Measurements from ENCODE around the gene HYDIN. TPM values are rescaled to one million over a fixed set of nuclear protein-coding genes. Genes with fewer than 3 reads are reported as not detected.
A peak's percentile ranks its signal among the peaks of the same experiment; 100 is the strongest.

The HYDIN gene
- total RNA-seq, 2 donors from 2014 or later = 0.40 TPM; not detected in 1

DNA sequence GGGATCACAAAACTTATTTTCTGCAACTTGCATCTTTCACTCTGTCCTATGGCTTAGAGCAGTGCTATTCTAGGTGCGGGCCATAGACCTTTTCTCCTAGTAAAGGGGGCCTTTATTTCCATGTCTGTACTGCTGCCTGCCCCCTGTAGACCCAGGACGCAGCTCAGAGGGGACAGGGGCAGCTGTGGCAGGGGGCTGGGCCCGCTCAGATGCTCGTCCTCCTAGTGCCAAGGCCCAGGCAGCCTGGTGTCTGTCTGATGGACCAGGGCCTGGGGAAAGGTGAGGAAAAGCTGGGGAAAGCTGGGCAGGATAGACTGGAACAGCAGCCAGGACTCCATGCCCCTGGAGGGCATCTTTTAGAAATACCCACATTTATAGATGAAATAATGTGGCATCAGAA is 455.1 kb downstream of the HYDIN start:
- H3K36me3 Mint-ChIP-seq (ENCODE audit: low read depth) = peaks cover 93% of the 10 kb centered on the region
- no peaks in the 10 kb centered on the region for H3K27me3 Mint-ChIP-seq
- peaks cover 6% of the 10 kb centered on the region for H3K4me1 Mint-ChIP-seq
- H3K4me3 Mint-ChIP-seq = no peak overlapping the region
- no peak overlapping the region for H3K27ac Mint-ChIP-seq
- no peaks in the 10 kb centered on the region for H3K9me3 Mint-ChIP-seq
- ATAC-seq (replicated peaks) = no peak

GRCh38 chr16:70774261-70774660 is 456.3 kb downstream of the HYDIN start:
- H3K27ac Mint-ChIP-seq = no peak overlapping the region
- no peak for ATAC-seq (replicated peaks)
- H3K9me3 Mint-ChIP-seq = no peaks in the 10 kb centered on the region
- peaks cover 6% of the 10 kb centered on the region for H3K4me1 Mint-ChIP-seq
- no peaks in the 10 kb centered on the region for H3K27me3 Mint-ChIP-seq
- H3K4me3 Mint-ChIP-seq = no peak overlapping the region
- peaks cover 91% of the 10 kb centered on the region for H3K36me3 Mint-ChIP-seq (ENCODE audit: low read depth)

DNA sequence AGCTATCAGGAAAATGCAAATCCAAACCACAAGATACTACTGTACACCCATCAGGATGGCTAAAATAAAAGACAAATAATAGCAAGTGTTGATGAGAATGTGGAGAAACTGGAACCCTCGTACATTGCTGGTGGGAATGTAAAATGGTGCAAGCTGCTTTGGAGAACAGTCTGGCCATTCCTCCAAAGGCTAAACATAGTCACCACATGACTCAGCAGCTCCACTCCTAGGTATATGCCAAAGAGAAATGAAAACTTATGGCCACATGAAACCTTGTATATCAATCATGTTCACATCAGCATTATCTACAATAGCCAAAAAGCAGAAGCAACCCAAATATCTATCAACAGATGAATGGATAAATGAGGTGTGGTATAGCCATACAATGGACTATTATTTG is 458.0 kb downstream of the HYDIN start:
- ATAC-seq (replicated peaks) = no peak
- no peak overlapping the region for H3K4me3 Mint-ChIP-seq
- peaks cover 76% of the 10 kb centered on the region for H3K36me3 Mint-ChIP-seq (ENCODE audit: low read depth)
- H3K27me3 Mint-ChIP-seq = no peaks in the 10 kb centered on the region
- peaks cover 3% of the 10 kb centered on the region for H3K4me1 Mint-ChIP-seq
- no peak overlapping the region for H3K27ac Mint-ChIP-seq
- no peaks in the 10 kb centered on the region for H3K9me3 Mint-ChIP-seq

DNA sequence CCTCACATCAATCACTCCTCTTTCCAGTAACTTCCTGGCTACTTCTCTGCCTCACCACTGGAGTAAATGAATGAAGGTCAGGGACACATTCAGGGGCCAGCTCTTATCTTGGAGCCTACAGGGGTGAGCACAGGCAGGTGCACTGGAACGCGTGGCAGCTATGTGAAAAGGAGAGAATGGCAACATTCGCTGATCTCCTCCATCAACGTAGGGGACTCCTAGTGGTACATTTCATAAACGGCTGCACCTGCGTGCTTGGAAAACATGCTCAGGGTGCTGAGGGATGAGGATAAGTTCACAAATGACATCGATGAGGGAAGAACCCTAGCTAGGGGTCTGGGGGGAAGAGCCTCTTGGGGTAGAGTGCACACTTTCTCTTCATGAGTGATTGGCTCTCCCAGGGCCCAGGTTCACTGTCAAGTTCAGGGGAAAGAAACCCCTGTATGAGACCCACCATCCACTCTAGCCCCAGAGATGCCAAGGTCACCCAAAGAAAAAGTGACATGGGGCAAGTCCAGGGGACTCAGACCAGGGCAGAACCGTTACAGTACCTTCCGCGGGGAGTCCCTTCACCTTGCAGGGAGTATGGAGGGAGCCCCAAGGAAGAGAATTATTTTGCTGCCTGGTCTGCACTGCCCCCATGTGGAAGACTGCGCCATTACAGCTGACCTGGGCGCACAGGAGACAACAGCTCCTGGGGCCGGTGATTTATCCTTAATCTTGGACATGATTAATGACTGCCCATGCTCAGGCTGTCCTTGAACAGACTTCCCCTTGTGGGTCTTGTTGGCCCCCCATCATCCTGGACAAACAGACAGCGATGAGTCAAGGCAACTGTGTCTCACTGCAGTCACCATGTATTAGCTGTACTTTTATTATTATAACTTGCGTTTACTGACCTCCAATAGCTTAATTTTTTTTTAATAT is 459.6 kb downstream of the HYDIN start:
- peak; percentile 67 for ATAC-seq (replicated peaks)
- H3K27me3 Mint-ChIP-seq = no peaks in the 10 kb centered on the region
- peaks cover 60% of the 10 kb centered on the region for H3K36me3 Mint-ChIP-seq (ENCODE audit: low read depth)
- H3K4me3 Mint-ChIP-seq = no peak overlapping the region
- H3K4me1 Mint-ChIP-seq = no peaks in the 10 kb centered on the region
- peak overlapping the region; percentile 37 for H3K27ac Mint-ChIP-seq
- H3K9me3 Mint-ChIP-seq = no peaks in the 10 kb centered on the region

DNA sequence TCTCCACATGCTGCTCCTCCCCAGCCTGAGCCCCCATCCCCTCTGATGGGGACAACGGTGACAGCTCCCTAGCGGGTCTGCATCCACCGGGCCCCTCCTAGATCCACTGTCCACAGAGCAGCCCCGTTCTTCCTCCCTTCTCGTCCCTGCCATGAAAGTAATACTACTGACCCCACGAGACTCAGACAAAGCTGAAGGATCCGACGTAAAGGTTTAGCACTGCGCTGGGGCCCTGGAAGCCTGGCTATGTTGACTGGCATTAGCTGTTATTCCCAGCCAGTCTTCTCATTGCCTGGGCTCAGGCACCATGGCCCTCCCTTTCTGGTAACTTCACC is 460.3 kb downstream of the HYDIN start:
- H3K27me3 Mint-ChIP-seq = no peaks in the 10 kb centered on the region
- H3K9me3 Mint-ChIP-seq = no peaks in the 10 kb centered on the region
- H3K4me1 Mint-ChIP-seq = no peaks in the 10 kb centered on the region
- ATAC-seq (replicated peaks) = no peak
- peaks cover 54% of the 10 kb centered on the region for H3K36me3 Mint-ChIP-seq (ENCODE audit: low read depth)
- H3K4me3 Mint-ChIP-seq = no peak overlapping the region
- H3K27ac Mint-ChIP-seq = peak overlapping the region; percentile 37

GRCh38 chr16:70769761-70770160 is 460.8 kb downstream of the HYDIN start:
- ATAC-seq (replicated peaks) = no peak

DNA sequence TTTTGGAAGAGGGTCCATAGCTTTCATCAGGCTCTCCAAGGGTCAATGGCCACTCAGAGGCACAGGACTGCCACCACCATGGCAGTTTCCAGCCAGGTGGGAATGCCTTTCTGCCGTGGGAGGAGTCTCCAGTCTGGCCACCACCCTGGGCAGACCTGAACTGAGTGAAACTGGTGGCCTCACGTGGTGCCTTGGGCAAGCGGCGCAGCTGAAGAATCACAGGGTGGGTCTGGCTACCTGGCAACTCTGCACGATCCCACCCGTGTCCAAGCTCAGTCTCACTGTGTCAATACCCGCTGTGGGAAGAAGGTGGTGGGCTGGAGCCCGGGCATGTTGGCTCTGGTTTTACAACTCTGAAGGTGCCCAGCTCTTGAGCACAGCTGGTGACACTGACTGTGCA is 461.4 kb downstream of the HYDIN start:
- Mint-ChIP-seq H3K4me3 (no peak overlapping the region), H3K36me3 (ENCODE audit: low read depth) (peaks cover 43% of the 10 kb centered on the region), H3K27me3 (no peaks in the 10 kb centered on the region), H3K4me1 (no peaks in the 10 kb centered on the region), H3K27ac (no peak overlapping the region), H3K9me3 (no peaks in the 10 kb centered on the region)
- ATAC-seq (replicated peaks) = no peak

More at GRCh38 chr16:70769761-70770160, 460.8 kb downstream of the HYDIN start:
- no peak overlapping the region for H3K4me3 Mint-ChIP-seq
- H3K27ac Mint-ChIP-seq = no peak overlapping the region
- no peaks in the 10 kb centered on the region for H3K27me3 Mint-ChIP-seq
- H3K36me3 Mint-ChIP-seq (ENCODE audit: low read depth) = peaks cover 49% of the 10 kb centered on the region
- no peaks in the 10 kb centered on the region for H3K4me1 Mint-ChIP-seq
- H3K9me3 Mint-ChIP-seq = no peaks in the 10 kb centered on the region

GRCh38 chr16:70768203-70768580 is 462.3 kb downstream of the HYDIN start:
- Mint-ChIP-seq H3K27me3 (no peaks in the 10 kb centered on the region), H3K4me1 (no peaks in the 10 kb centered on the region), H3K9me3 (no peaks in the 10 kb centered on the region), H3K36me3 (ENCODE audit: low read depth) (peaks cover 34% of the 10 kb centered on the region), H3K4me3 (no peak overlapping the region), H3K27ac (peak overlapping the region; percentile 41)
- no peak for ATAC-seq (replicated peaks)

- H3K27ac Mint-ChIP-seq = peak overlapping the region; percentile 41
- no peaks in the 10 kb centered on the region for H3K9me3 Mint-ChIP-seq
- ATAC-seq (replicated peaks) = no peak
- no peaks in the 10 kb centered on the region for H3K27me3 Mint-ChIP-seq
- H3K4me3 Mint-ChIP-seq = no peak overlapping the region
- peaks cover 32% of the 10 kb centered on the region for H3K36me3 Mint-ChIP-seq (ENCODE audit: low read depth)
- H3K4me1 Mint-ChIP-seq = no peaks in the 10 kb centered on the region
Observed at GRCh38 chr16:70767377-70768202, 462.9 kb downstream of the HYDIN start.

DNA sequence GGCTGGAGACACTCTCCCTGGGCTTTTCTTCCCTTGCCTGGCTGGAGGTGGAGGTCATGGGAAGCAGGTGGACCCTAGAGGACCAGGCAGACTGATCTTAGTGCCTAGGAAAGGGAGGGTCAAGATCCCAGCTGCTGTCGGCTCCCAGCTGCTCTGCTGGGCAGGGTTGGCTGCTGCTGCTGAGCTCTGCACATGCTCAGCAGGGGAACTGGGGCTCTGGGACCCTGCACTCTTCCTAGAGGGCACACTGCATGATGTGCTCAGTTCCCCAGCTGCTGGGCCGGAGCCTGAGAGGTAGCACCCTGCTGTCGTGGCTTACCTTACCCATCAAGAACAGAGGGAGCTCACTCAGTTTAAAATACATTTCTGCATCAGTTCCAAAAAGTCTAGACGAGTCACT is 463.9 kb downstream of the HYDIN start:
- no peak overlapping the region for H3K27ac Mint-ChIP-seq
- no peak for ATAC-seq (replicated peaks)
- H3K36me3 Mint-ChIP-seq (ENCODE audit: low read depth) = peaks cover 33% of the 10 kb centered on the region
- no peaks in the 10 kb centered on the region for H3K9me3 Mint-ChIP-seq
- H3K4me1 Mint-ChIP-seq = no peaks in the 10 kb centered on the region
- no peak overlapping the region for H3K4me3 Mint-ChIP-seq
- H3K27me3 Mint-ChIP-seq = no peaks in the 10 kb centered on the region

DNA sequence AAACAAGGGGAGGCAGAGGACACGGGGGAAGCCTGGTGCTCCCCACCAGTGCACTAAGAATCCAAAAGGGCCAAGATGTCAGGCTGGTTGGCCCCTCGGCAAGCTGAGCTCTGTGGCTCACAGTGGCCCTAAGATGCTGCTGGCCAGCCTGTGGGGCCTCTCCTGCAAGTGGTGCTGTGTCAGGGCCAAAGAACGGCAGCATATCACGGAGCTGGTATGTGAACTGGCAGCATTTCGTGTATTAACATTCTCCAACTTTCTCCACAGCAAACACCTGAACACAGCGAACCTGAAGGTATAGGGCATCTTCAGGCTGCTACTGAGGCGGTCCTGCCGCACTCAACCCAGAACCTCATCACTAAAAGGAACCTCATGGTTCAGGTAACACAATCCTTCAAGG is 464.3 kb downstream of the HYDIN start:
- H3K27me3 Mint-ChIP-seq = no peaks in the 10 kb centered on the region
- no peak for ATAC-seq (replicated peaks)
- no peaks in the 10 kb centered on the region for H3K9me3 Mint-ChIP-seq
- no peak overlapping the region for H3K27ac Mint-ChIP-seq
- no peaks in the 10 kb centered on the region for H3K4me1 Mint-ChIP-seq
- peaks cover 31% of the 10 kb centered on the region for H3K36me3 Mint-ChIP-seq (ENCODE audit: low read depth)
- no peak overlapping the region for H3K4me3 Mint-ChIP-seq

GRCh38 chr16:70765491-70765890 is 465.0 kb downstream of the HYDIN start:
- Mint-ChIP-seq H3K9me3 (no peaks in the 10 kb centered on the region), H3K4me3 (no peak overlapping the region), H3K4me1 (no peaks in the 10 kb centered on the region), H3K27ac (no peak overlapping the region), H3K27me3 (no peaks in the 10 kb centered on the region), H3K36me3 (ENCODE audit: low read depth) (peaks cover 30% of the 10 kb centered on the region)
- ATAC-seq (replicated peaks) = no peak

DNA sequence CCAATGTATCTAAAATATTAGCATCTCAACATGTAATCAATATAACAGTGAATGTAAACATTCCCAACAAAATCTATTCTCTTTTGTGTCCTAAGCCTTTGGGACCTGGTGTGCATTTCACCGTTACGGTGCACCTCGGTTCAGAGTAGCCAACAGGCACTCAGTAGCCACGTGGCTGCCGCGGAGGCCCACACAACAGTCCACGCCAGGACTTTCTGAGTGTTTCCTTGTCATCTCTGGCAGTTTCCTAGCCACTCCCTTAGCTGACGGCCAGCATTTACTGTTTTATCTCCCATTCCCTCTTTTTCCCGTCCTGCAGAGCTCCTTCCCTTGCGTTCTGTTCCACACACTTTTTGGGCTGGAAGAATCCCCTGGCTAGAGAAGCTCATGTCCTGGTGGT is 465.9 kb downstream of the HYDIN start:
- ATAC-seq (replicated peaks) = no peak
- Mint-ChIP-seq H3K27me3 (no peaks in the 10 kb centered on the region), H3K36me3 (ENCODE audit: low read depth) (peaks cover 29% of the 10 kb centered on the region), H3K4me3 (no peak overlapping the region), H3K9me3 (no peaks in the 10 kb centered on the region), H3K4me1 (no peaks in the 10 kb centered on the region), H3K27ac (no peak overlapping the region)

GRCh38 chr16:70760221-70760620 is 470.3 kb downstream of the HYDIN start:
- no peaks in the 10 kb centered on the region for H3K27me3 Mint-ChIP-seq
- ATAC-seq (replicated peaks) = no peak
- H3K27ac Mint-ChIP-seq = peak overlapping the region; percentile 48
- H3K4me3 Mint-ChIP-seq = no peak overlapping the region
- no peaks in the 10 kb centered on the region for H3K9me3 Mint-ChIP-seq
- H3K4me1 Mint-ChIP-seq = no peaks in the 10 kb centered on the region
- H3K36me3 Mint-ChIP-seq (ENCODE audit: low read depth) = peaks cover 44% of the 10 kb centered on the region

GRCh38 chr16:70759666-70760065 is 470.9 kb downstream of the HYDIN start:
- Mint-ChIP-seq H3K4me1 (no peaks in the 10 kb centered on the region), H3K4me3 (no peak overlapping the region), H3K27ac (peak overlapping the region; percentile 36), H3K27me3 (no peaks in the 10 kb centered on the region), H3K36me3 (ENCODE audit: low read depth) (peaks cover 44% of the 10 kb centered on the region), H3K9me3 (no peaks in the 10 kb centered on the region)
- ATAC-seq (replicated peaks) = no peak
